H1 (cell line): ENCODE results near the gene AIG1. TPM values are rescaled to one million over a fixed set of nuclear protein-coding genes. Genes with fewer than 3 reads are reported as not detected.

ENCODE experiments used
- CTCF ChIA-PET: fragments of 300-600 bp; sonication (Branson Sonifier 250); formaldehyde crosslinking; loops from one replicate; lab custom pipeline; 2021; ENCODE audit not compliant: partially characterized antibody; lab: Charles Lee
- POLR2A ChIA-PET: fragments of 300-600 bp; sonication (Branson Sonifier 250); formaldehyde crosslinking; loops from one replicate; lab custom pipeline; 2021; ENCODE audit warnings: inconsistent platforms; ENCODE audit not compliant: partially characterized antibody; lab: Charles Lee
- DNase-seq, 2 experiments: peaks; one replicate each; pipeline versions ENCODE4 v3.0.0 to v3.0.0-alpha.2; 2010 to 2022; ENCODE audit warnings: low spot score in 2 of 2, low read depth in 1 of 2, mixed read lengths in 1 of 2
- FAIRE-seq: peaks from 2 replicates; lab custom pipeline; 2011; peaks lifted over from hg19 to GRCh38; lab: Jason Lieb, UNC
- H2AFZ ChIP-seq: 2 replicates; pipeline ENCODE4 v1.8.1; 2012; ENCODE audit warnings: low read length, inconsistent platforms
- H2AK5ac ChIP-seq: 2 replicates; pipeline ENCODE4 v1.6.1; 2013; ENCODE audit warnings: low read depth, low read length
- H2BK120ac ChIP-seq: replicated peaks from 2 replicates; pipeline ENCODE3; 2013; ENCODE audit warnings: low read depth, low read length, inconsistent platforms
- H2BK12ac ChIP-seq: 2 replicates; pipeline ENCODE4 v1.6.1; 2013; ENCODE audit warnings: low read depth, low read length
- H2BK15ac ChIP-seq: 2 replicates; pipeline ENCODE4 v1.6.1; 2013; ENCODE audit warnings: low read length
- H2BK20ac ChIP-seq: 2 replicates; pipeline ENCODE4 v1.6.1; 2013; ENCODE audit warnings: low read length
- H2BK5ac ChIP-seq: 2 replicates; pipeline ENCODE4 v1.6.1; 2013; ENCODE audit warnings: low read depth, low read length
- H3K14ac ChIP-seq: 2 replicates; pipeline ENCODE4 v1.6.1; 2013; ENCODE audit warnings: inconsistent platforms; ENCODE audit not compliant: insufficient read length
- H3K18ac ChIP-seq: 2 replicates; pipeline ENCODE4 v1.6.1; 2013; ENCODE audit warnings: low read length; ENCODE audit errors: extremely low read depth
- H3K23ac ChIP-seq: 2 replicates; pipeline ENCODE4 v1.6.1; 2013; ENCODE audit warnings: inconsistent platforms; ENCODE audit not compliant: insufficient read length
- H3K23me2 ChIP-seq: 2 replicates; pipeline ENCODE4 v1.6.1; 2013; ENCODE audit warnings: low read depth, low read length
- H3K27ac ChIP-seq: 2 replicates; pipeline ENCODE4 v1.6.1; 2011; ENCODE audit warnings: low read depth, low read length, inconsistent platforms
- H3K27me3 ChIP-seq, 4 experiments: replicated peaks in 1 of 4; 1 replicate in 1 of 4; 2 replicates in 3 of 4; pipeline versions ENCODE4 v1.6.1 to v1.8.1; 2011 to 2013; ENCODE audit warnings: low read length in 3 of 4, mild to moderate bottlenecking in 3 of 4, inconsistent platforms in 2 of 4, mixed read lengths in 2 of 4, moderate library complexity in 1 of 4; ENCODE audit not compliant: control insufficient read depth in 3 of 4, insufficient read depth in 3 of 4; ENCODE audit errors: extremely low read depth in 1 of 4
- H3K36me3 ChIP-seq, 4 experiments: 2 replicates each; pipeline versions ENCODE4 v1.6.1 to v1.8.1; 2011 to 2013; ENCODE audit warnings: mild to moderate bottlenecking in 4 of 4, low read length in 3 of 4, moderate library complexity in 2 of 4, control low read depth in 1 of 4, inconsistent platforms in 1 of 4; ENCODE audit not compliant: insufficient read depth in 4 of 4, control insufficient read depth in 2 of 4
- H3K4ac ChIP-seq: replicated peaks from 2 replicates; pipeline ENCODE3; 2013; ENCODE audit warnings: low read length, low read depth, mixed read lengths, inconsistent platforms; ENCODE audit not compliant: insufficient read length
- H3K4me1 ChIP-seq, 4 experiments: replicated peaks in 1 of 4; 1 replicate in 1 of 4; 2 replicates in 3 of 4; pipeline versions ENCODE4 v1.6.1 to v1.8.1; 2011 to 2013; ENCODE audit warnings: low read length in 3 of 4, inconsistent platforms in 2 of 4, mixed read lengths in 1 of 4; ENCODE audit not compliant: insufficient read depth in 4 of 4, control insufficient read depth in 3 of 4
- H3K4me2 ChIP-seq, 2 experiments: 2 replicates each; pipeline versions ENCODE4 v1.6.1 to v1.8.1; 2011 to 2013; ENCODE audit warnings: low read depth in 2 of 2, low read length in 2 of 2, control low read depth in 1 of 2, inconsistent platforms in 1 of 2, mild to moderate bottlenecking in 1 of 2; ENCODE audit not compliant: insufficient read depth in 1 of 2
- H3K4me3 ChIP-seq, 4 experiments: fragments of 200-600, 300-600 bp in 1 of 4; sonication (generic), shearing (Covaris generic), sonication (Bioruptor Twin) in 1 of 4; 2 replicates each; pipeline versions ENCODE4 v1.5.1 to v1.8.1; 2011 to 2016; ENCODE audit warnings: low read length in 4 of 4, low read depth in 3 of 4, control low read depth in 2 of 4, inconsistent platforms in 2 of 4, mild to moderate bottlenecking in 2 of 4, mixed read lengths in 1 of 4, moderate library complexity in 1 of 4; ENCODE audit not compliant: insufficient read depth in 2 of 4; ENCODE audit errors: extremely low read depth in 1 of 4
- H3K56ac ChIP-seq: replicated peaks from 2 replicates; pipeline ENCODE3; 2013; ENCODE audit warnings: low read depth, mild to moderate bottlenecking, mixed read lengths, low read length, inconsistent platforms; ENCODE audit not compliant: insufficient read length
- H3K79me1 ChIP-seq: 2 replicates; pipeline ENCODE4 v1.6.1; 2013; ENCODE audit warnings: low read depth, low read length, control low read depth
- H3K79me2 ChIP-seq, 2 experiments: 2 replicates each; pipeline versions ENCODE4 v1.6.1 to v1.8.1; 2012 to 2013; ENCODE audit warnings: low read length in 2 of 2, mild to moderate bottlenecking in 2 of 2, inconsistent platforms in 1 of 2; ENCODE audit not compliant: insufficient read depth in 2 of 2, control insufficient read depth in 1 of 2
- H3K9ac ChIP-seq, 4 experiments: replicated peaks in 1 of 4; 1 replicate in 1 of 4; 2 replicates in 3 of 4; pipeline versions ENCODE4 v1.6.1 to v1.8.1; 2011 to 2013; ENCODE audit warnings: low read depth in 3 of 4, low read length in 3 of 4, control low read depth in 2 of 4, mild to moderate bottlenecking in 2 of 4, moderate library complexity in 2 of 4, inconsistent platforms in 1 of 4; ENCODE audit errors: extremely low read depth in 1 of 4
- H3K9me3 ChIP-seq, 2 experiments: 2 replicates each; pipeline versions ENCODE4 v1.6.1 to v1.8.1; 2012 to 2013; ENCODE audit warnings: mild to moderate bottlenecking in 2 of 2, moderate library complexity in 2 of 2, control low read depth in 1 of 2, inconsistent platforms in 1 of 2, low read depth in 1 of 2, low read length in 1 of 2, mixed read lengths in 1 of 2; ENCODE audit not compliant: insufficient read depth in 2 of 2
- H4K20me1 ChIP-seq, 2 experiments: replicated peaks in 1 of 2; 2 replicates each; pipeline versions ENCODE3 to v1.8.1; 2011 to 2013; ENCODE audit warnings: inconsistent platforms in 2 of 2, low read length in 2 of 2, mild to moderate bottlenecking in 1 of 2; ENCODE audit not compliant: insufficient read depth in 2 of 2, control insufficient read depth in 1 of 2
- H4K5ac ChIP-seq: 2 replicates; pipeline ENCODE4 v1.6.1; 2013; ENCODE audit warnings: low read length, low read depth, mixed read lengths, inconsistent platforms; ENCODE audit not compliant: insufficient read length
- H4K8ac ChIP-seq: 2 replicates; pipeline ENCODE4 v1.8.0; 2013; ENCODE audit warnings: mild to moderate bottlenecking, moderate library complexity, low read length, inconsistent platforms; ENCODE audit not compliant: insufficient read depth; ENCODE audit errors: extremely low read depth
- H4K91ac ChIP-seq: replicated peaks from 2 replicates; pipeline ENCODE3; 2013; ENCODE audit warnings: low read length, mixed read lengths, inconsistent platforms; ENCODE audit not compliant: insufficient read length
- BCL11A ChIP-seq, 2 experiments: IDR thresholded peaks; one replicate each; pipeline ENCODE4 v1.6.1; 2011; ENCODE audit warnings: low read depth in 2 of 2, low read length in 2 of 2, mild to moderate bottlenecking in 2 of 2
- CHD1 ChIP-seq: IDR thresholded peaks from 2 replicates; pipeline ENCODE4 v1.6.1; 2012; ENCODE audit warnings: low read depth, low read length, improper control_type of control experiment
- FOSL1 ChIP-seq: IDR thresholded peaks from 2 replicates; pipeline ENCODE4 v1.6.1; 2011; ENCODE audit warnings: mild to moderate bottlenecking, low read depth, low read length, moderate library complexity; ENCODE audit not compliant: insufficient read depth
- GABPA ChIP-seq: IDR thresholded peaks from 2 replicates; pipeline ENCODE4 v1.6.1; 2011; ENCODE audit warnings: mild to moderate bottlenecking, low read length, moderate library complexity, borderline replicate concordance; ENCODE audit not compliant: insufficient read depth
- JUN ChIP-seq: IDR thresholded peaks from 2 replicates; pipeline ENCODE4 v1.6.1; 2011; ENCODE audit warnings: low read depth, mild to moderate bottlenecking, improper control_type of control experiment, low read length
- KDM1A ChIP-seq: fragments of 200-600, 300-600 bp; sonication (generic); IDR thresholded peaks from 2 replicates; pipeline ENCODE4 v1.7.1; 2016; ENCODE audit warnings: mild to moderate bottlenecking, low read length, borderline replicate concordance
- MAFK ChIP-seq: IDR thresholded peaks from 2 replicates; pipeline ENCODE4 v1.6.1; 2012; ENCODE audit warnings: low read depth, mild to moderate bottlenecking, improper control_type of control experiment, low read length
- NANOG ChIP-seq: IDR thresholded peaks from 2 replicates; pipeline ENCODE4 v1.6.1; 2011; ENCODE audit warnings: low read length, low read depth, mild to moderate bottlenecking, inconsistent platforms; ENCODE audit not compliant: insufficient read depth, poor library complexity, severe bottlenecking
- NRF1 ChIP-seq: IDR thresholded peaks from 2 replicates; pipeline ENCODE4 v1.6.1; 2011; ENCODE audit warnings: mild to moderate bottlenecking, low read depth, low read length, improper control_type of control experiment
- PHF8 ChIP-seq: fragments of 200-600 bp; sonication (generic); conservative IDR thresholded peaks from 2 replicates; pipeline ENCODE4 v1.7.1; 2012; ENCODE audit warnings: low read depth, mild to moderate bottlenecking, inconsistent platforms, low read length, moderate library complexity
- POLR2A ChIP-seq, 2 experiments: IDR thresholded peaks; 1 replicate in 1 of 2; 2 replicates in 1 of 2; pipeline ENCODE4 v1.6.1; 2011; ENCODE audit warnings: low read depth in 2 of 2, low read length in 2 of 2, mild to moderate bottlenecking in 2 of 2; ENCODE audit errors: control extremely low read depth in 1 of 2
- POU5F1 ChIP-seq: IDR thresholded peaks from 2 replicates; pipeline ENCODE4 v1.6.1; 2011; ENCODE audit warnings: low read depth, mild to moderate bottlenecking, low read length, moderate library complexity
- RBBP5 ChIP-seq: IDR thresholded peaks from 2 replicates; pipeline ENCODE4 v1.7.1; 2012; ENCODE audit warnings: low read depth, mild to moderate bottlenecking, inconsistent platforms, low read length, moderate library complexity, borderline replicate concordance
- SP2 ChIP-seq: IDR thresholded peaks from 2 replicates; pipeline ENCODE4 v1.6.1; 2012; ENCODE audit warnings: mild to moderate bottlenecking, low read length, inconsistent platforms
- SRF ChIP-seq: IDR thresholded peaks from 2 replicates; pipeline ENCODE4 v1.6.1; 2011; ENCODE audit warnings: mild to moderate bottlenecking, low read depth, low read length, moderate library complexity
- TAF1 ChIP-seq: IDR thresholded peaks from 2 replicates; pipeline ENCODE4 v1.6.1; 2011; ENCODE audit warnings: mild to moderate bottlenecking, low read depth, low read length
- WGBS, 2 experiments: shearing (Covaris generic) in 1 of 2; methylation state at CpG; one replicate each; pipeline versions ENCODE4 v1.1.6 to v1.1.7; 2013 to 2015; ENCODE audit warnings: low lambda C conversion rate in 2 of 2, mixed read lengths in 2 of 2, inconsistent platforms in 1 of 2, low coverage in 1 of 2, missing lambda C conversion rate in 1 of 2; ENCODE audit not compliant: insufficient replicate concordance in 2 of 2, insufficient coverage in 1 of 2, insufficient read length in 1 of 2; ENCODE audit errors: extremely low coverage in 1 of 2, missing lambda C conversion rate in 1 of 2; 5-methylcytosine and 5-hydroxymethylcytosine counted together
- polyA plus RNA-seq, 7 experiments: library from polyadenylated mRNA; depleted of rRNA in 3 of 7; stranded (reverse) in 5 of 7; unstranded in 2 of 7; fragments of >200 nt in 5 of 7; fragments of 200-250 nt in 2 of 7; gene quantifications; 1 replicate in 5 of 7; 2 replicates in 1 of 7; 4 replicates in 1 of 7; pipeline versions ENCODE4 v1.2.1 to v1.2.3, GENCODE V29; 2011 to 2013; ENCODE audit warnings: missing spikeins in 2 of 7, mixed read lengths in 2 of 7
- total RNA-seq: library from RNA; stranded (reverse); fragmentation: NEBNext Ultra II Directional; extraction: Animal tissue kit (Norgen Biotek cat#: 25700); gene quantifications from 2 replicates; pipeline ENCODE4 v1.2.1, GENCODE V29; 2021

Gene AIG1
- total and polyA plus RNA-seq, 2 of the 8 experiments (the other 6 are each of a cell fraction or from before 2014, with no cell fraction given), result 56.6 to 58.4 TPM

DNA sequence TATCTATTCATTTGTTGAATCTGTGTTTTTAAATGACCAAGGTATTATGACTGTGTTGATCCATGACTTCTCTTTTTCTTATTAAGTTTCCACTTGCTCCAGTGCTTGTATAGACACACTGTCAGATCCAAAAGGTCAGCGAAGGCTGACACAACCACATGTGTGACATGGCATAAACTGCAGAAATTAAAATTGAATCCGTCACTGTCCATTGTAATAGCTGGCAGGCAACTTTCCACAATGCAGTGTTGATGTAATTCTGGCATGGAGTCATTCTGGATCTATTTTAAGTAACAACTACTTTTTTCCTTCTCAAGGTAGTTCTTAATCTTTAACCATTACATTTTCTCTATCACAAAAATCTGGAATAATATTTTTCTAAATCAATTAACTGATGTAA lies 145.3 kb downstream of the AIG1 start:
- Histone ChIP-seq H2BK5ac (no peak overlapping the region), H3K9me3 (no peaks in the 10 kb centered on the region), H4K8ac (no peak overlapping the region), H3K23ac (no peak overlapping the region), H3K79me2 (no peaks in the 10 kb centered on the region), H3K4ac (no peak overlapping the region), H2BK15ac (no peak overlapping the region), H3K4me3 (no peak overlapping the region), H3K23me2 (no peaks in the 10 kb centered on the region), H2AK5ac (no peak overlapping the region), H4K5ac (no peak overlapping the region), H3K9ac (no peak overlapping the region), H3K4me1 (no peaks in the 10 kb centered on the region), H4K91ac (no peak overlapping the region), H2BK20ac (no peak overlapping the region), H3K56ac (no peak overlapping the region), H2BK12ac (no peak overlapping the region), H3K14ac (no peak overlapping the region), H3K27ac (no peak overlapping the region), H3K27me3 (no peaks in the 10 kb centered on the region), H3K79me1 (no peaks in the 10 kb centered on the region), H3K4me2 (no peak overlapping the region), H3K18ac (no peak overlapping the region), H4K20me1 (no peaks in the 10 kb centered on the region), H2BK120ac (no peak overlapping the region), H2AFZ (no peak overlapping the region), H3K36me3 (no peaks in the 10 kb centered on the region; a peak in 1 of 8 replicates)
- ChIA-PET POLR2A (no interaction called here), CTCF (no interaction called here)
- 90% methylated on average over 2 of the region's 2 CpGs; no CpG with 5 or more reads in 1 of the 2 experiments for WGBS, 2 experiments
- FAIRE-seq (no peak), DNase-seq (no peak)
- TF ChIP-seq KDM1A (no peak), FOSL1 (no peak), NRF1 (no peak), JUN (no peak), GABPA (no peak), POU5F1 (no peak), NANOG (no peak), POLR2A (IDR thresholded peaks at IDR 0.05; ENCODE audit: control extremely low read depth in 1 of 2, low read depth in 2 of 2, low read length in 2 of 2) (no peak), PHF8 (no peak), BCL11A (IDR thresholded peaks at IDR 0.05; ENCODE audit: low read depth in 2 of 2, low read length in 2 of 2) (no peak), MAFK (no peak), CHD1 (no peak), SP2 (no peak), RBBP5 (no peak), TAF1 (no peak), SRF (no peak)
